22Rv1 (cell line): ENCODE results near the gene ITGBL1.

ENCODE experiments used
- ZFX ChIP-seq: fragments of 450-650 bp; IDR thresholded peaks from 2 replicates; pipeline ENCODE4 v1.6.1; 2017; ENCODE audit warnings: antibody characterized with exemption, borderline replicate concordance
- TF ChIP-seq, protein P1 (sequence below): fragments of 450-650 bp; IDR thresholded peaks from 2 replicates; pipeline ENCODE4 v1.5.1; 2017; ENCODE audit warnings: mild to moderate bottlenecking

DNA sequence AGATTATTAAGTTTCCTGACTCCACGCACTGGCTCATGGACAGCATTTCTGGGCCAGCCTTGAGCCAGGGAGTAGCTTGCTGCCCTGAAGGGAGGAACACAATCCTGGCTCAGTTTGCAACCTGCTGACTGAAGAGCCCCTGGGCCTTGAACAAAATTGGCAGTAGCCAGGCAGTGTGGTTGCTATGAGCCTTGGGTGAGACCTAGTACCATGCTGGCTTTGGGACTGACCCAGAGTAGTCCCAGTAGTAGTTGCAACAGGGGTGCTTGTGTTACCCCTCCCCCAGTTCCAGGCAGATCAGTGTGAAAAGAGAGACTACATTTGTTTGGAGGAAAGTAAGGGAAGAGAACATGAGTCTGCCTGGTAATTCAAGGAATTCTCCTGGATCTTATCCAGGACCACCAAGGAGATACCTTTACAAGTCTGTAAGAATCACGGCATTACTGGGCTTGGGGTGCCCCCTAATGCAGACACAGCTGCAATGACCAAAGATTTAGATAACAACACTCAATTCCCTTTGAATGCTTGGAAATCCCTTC is 22.0 kb downstream of the ITGBL1 start:
- TF ChIP-seq, protein P1, sequence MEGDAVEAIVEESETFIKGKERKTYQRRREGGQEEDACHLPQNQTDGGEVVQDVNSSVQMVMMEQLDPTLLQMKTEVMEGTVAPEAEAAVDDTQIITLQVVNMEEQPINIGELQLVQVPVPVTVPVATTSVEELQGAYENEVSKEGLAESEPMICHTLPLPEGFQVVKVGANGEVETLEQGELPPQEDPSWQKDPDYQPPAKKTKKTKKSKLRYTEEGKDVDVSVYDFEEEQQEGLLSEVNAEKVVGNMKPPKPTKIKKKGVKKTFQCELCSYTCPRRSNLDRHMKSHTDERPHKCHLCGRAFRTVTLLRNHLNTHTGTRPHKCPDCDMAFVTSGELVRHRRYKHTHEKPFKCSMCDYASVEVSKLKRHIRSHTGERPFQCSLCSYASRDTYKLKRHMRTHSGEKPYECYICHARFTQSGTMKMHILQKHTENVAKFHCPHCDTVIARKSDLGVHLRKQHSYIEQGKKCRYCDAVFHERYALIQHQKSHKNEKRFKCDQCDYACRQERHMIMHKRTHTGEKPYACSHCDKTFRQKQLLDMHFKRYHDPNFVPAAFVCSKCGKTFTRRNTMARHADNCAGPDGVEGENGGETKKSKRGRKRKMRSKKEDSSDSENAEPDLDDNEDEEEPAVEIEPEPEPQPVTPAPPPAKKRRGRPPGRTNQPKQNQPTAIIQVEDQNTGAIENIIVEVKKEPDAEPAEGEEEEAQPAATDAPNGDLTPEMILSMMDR: no peak
- no peak for TF ChIP-seq ZFX
